ENCODE measurements around the gene COL19A1.

The COL19A1 gene

GRCh38 chr6:70133246-70133645, 266.9 kb downstream of the COL19A1 start:
- no peak for DNase-seq

GRCh38 chr6:70134542-70134941, 268.2 kb downstream of the COL19A1 start:
- DNase-seq = no peak

- no peak for DNase-seq
Measured at GRCh38 chr6:70135219-70136160, 269.1 kb downstream of the COL19A1 start.

DNA sequence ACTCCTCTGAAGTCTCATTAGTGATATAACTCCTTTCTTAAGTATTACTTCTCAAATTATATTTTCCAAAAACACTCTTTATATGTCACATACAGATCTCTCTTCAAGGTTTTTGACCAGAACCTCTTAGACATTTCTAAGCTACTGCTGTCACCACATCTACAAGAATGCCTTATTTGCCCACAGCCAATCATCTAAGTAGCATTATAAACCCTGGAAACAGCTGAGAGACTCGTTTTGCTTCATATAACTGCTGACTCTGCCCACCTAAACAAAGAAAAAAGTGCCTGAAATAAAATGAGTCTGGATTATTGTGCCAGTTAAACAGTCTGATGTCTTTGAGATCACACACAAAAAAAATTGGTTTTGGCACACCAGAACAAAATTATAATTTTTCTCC, 270.6 kb downstream of the COL19A1 start:
- no peak for DNase-seq

DNA sequence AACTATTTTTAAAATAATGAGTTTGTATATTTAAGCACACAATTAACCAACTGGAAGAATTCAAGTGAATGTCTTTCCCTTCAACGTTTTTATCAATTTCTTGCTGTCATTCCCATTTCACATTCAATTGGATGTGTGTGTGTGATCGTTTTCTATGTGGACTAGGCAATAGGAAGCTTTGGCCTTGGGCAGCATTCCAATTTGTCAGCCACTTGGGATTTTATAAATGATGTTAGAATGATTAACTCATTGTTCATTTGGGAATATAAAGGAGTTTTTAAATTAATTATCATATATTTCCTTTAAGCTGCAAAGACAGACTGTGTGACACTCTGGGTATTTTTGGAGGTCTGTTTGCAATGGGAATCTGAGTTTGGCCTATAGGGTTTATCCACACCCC, 274.1 kb downstream of the COL19A1 start:
- no peak for DNase-seq

DNA sequence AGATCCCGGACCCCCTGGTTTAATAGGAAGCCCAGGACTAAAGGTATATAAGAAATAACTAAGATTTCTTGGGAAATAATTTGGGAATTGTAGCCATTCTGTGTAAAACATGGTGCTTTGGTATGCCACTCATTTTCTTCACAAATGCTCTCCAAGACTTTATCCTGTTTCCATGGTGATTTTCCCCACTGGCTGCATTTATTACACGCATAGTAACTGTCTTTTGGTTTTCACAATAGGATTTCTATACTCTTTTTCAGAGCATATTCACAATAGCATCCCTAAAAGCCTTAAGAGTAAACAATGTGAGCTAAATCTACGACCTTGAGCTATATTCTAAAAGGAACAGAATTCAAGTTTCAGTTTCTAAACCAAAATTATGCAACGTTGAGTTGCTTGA, 275.7 kb downstream of the COL19A1 start:
- no peak for DNase-seq

- DNase-seq = no peak
Measured at GRCh38 chr6:70145178-70145577, 278.8 kb downstream of the COL19A1 start.

- DNase-seq = no peak
Measured at GRCh38 chr6:70149209-70149788, 282.9 kb downstream of the COL19A1 start.

GRCh38 chr6:70150521-70150920, 284.2 kb downstream of the COL19A1 start:
- DNase-seq = no peak

DNA sequence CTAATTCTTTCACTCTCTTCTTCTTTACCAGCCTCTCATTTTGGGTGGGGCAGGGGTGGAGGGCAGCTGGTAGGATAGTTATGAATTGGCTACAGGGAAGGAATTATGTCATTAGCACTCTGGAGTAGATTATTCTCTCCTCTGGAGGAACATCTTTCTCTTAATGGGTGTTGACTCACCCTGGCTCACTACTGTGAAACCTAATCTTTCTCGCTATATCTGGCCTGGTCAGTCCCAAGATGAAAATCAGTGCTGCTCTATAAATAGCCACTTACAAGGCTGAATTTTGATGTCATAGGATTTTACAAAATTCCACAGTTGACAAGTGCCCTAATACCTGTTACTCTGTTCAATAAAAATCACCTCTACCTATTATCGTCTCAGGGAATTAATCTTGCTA, 285.3 kb downstream of the COL19A1 start:
- DNase-seq = no peak

DNA sequence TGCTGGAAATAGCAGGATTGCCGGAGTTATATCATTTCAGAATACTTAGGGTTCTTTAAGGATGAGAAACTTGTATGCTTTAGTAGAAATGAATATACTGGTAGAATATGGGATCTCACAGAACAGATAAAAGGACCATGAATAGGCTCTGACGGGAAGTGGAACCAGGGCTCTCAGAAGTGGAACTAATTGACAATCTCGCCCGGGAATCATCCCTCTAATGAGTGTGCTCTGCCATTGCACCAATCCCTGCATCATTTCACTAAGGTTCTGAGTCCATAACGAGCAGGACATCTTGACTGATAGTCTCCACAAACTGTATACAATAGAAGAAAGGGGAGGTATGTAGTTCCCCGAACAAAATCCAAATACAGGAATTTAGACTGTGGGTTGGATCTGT, 286.4 kb downstream of the COL19A1 start:
- no peak for DNase-seq

DNA sequence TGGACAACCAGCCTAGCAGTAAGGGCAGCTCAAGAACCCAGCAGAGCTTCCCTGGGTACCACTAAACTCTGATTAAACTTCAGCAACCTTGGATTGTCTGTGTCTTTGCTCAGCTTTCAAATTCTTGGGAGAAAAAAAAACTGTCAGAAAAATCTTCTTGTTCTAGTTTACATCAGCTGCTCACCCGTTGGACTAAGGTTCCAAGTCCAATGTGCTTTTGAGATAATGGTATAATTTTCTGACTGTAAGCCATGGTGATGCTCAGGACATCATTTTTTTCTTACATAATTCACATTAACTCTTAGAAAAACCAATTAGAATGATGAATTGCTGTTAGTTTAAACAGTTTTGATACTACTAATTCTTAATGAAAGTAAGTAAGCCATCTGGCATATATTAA, 290.7 kb downstream of the COL19A1 start:
- no peak for DNase-seq

- DNase-seq = no peak
Measured at GRCh38 chr6:70160276-70160675, 293.9 kb downstream of the COL19A1 start.

GRCh38 chr6:70162972-70163371, 296.6 kb downstream of the COL19A1 start:
- no peak for DNase-seq

- no peak for DNase-seq
Measured at GRCh38 chr6:70163795-70164194, 297.4 kb downstream of the COL19A1 start.

- no peak for DNase-seq
Measured at GRCh38 chr6:70164556-70164955, 298.2 kb downstream of the COL19A1 start.

DNA sequence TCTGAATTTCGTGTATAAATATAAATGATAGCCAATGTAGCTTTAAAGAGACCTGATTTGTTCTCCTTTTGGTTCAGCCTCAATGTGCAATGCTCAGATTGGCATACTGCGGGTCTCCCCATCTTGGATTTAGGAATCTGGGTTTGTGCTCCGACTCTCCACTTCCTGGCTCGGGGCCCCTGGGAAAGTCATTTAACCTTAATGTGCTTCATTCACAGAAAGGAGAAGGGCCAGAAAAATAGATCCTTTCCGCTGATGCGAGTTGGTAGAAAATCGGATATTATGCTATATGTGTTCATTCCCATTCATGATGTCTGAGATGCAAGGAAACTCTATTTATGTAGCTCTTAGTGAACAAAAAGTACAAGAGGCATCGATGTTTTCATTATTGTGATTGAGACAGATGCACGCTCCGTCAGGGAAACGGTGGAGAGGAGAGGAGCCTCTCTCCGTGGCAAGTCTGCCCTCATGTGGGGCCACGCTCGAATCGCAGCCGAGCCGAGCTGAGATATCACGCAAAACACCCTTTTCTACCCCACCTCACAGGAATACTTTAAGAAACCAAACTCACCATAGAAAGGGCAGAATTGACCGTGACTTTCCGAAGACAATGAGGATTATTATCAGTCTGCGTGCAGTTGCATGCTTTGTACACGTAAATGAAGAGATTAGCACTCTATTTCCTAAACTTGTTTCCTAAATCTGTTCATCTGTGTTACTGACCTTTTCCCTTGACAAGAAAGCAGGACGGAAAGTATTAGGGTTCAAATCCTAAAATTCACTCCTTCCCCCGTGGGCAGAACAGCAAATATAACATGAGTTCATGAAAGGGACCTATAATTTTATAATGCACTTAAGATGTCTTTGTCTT, 300.0 kb downstream of the COL19A1 start:
- peak; percentile 65 for DNase-seq

GRCh38 chr6:70168681-70169377, 302.5 kb downstream of the COL19A1 start:
- no peak for DNase-seq

DNA sequence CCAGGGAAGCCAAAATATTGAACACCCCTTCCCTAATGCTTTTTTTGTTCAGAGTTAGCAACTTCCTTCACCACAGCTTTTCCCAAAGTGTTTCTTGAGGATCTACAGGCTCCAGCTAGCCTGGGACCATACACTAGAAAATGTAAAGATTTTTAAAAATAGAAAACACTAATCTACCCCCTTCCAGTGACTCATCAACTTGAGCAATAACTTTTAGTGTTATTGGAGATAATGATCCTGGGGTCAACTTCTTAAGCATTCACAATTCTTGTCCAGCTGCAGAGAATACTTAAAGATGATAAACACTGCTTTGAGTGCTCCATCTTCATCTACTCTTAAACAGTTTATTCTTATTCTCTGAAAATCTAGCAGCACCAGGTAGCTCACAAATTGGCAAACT, 304.9 kb downstream of the COL19A1 start:
- no peak for DNase-seq

DNA sequence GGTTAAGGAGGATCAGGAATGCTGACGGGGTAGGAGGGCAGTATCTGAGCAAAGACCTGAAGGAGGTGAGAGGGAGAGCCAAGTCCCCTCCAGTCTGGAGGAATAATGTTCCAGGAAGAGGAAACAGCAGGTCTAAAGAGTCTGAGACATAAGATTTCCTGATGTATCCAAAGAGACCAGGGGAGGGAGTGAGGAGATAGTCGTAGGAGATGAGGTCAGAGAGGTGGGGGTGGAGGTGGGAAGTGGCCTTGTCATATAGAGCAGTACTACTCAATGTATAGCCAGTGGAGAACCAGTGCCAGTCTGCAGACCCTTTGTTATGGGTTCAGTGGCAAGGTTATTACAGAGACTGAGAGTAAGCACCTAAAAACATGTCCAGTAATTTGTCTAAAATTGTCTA, 305.9 kb downstream of the COL19A1 start:
- no peak for DNase-seq

GRCh38 chr6:70175770-70176169, 309.4 kb downstream of the COL19A1 start:
- DNase-seq = no peak

DNA sequence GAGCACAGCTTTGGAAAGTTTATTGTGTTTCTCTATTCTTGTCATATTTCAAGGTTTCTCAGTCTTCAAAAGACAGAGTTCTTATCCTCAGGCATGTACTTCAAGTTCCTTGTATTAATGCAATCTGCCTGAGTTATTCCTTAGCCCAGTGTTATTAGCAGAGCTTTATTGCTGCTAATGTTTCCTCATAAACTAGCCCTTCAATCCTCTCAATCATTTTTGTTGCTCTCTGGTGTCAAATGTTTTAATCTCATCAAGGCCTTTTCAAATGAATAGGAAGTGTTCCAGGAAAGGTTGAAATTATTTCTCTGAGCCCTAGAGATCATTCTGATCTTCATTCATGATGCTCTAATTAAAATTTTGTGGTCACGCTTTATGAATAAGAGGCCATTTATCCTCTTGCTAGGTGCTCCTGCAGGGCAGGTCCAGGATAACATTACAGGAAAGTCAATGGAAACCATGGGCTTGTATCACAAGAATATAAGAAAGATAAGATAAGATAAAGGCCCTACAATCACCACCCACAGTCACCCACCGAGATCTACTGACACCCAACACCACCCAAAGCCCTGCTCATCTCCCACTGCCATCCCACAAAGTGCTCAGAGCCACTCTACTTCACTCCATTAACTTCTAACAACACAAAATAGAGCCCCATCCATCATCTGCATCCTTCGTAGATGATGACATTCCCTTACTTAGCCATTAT, 310.6 kb downstream of the COL19A1 start:
- no peak for DNase-seq

All from right hindlimb (tissue), 1 donor.